HuH-7.5 (cell line): ENCODE data around the gene PRR23A.

Experiments used
- DNase-seq: peaks from one replicate; pipeline ENCODE4 v3.0.0; 2011; ENCODE audit warnings: low spot score

Gene PRR23A

DNA sequence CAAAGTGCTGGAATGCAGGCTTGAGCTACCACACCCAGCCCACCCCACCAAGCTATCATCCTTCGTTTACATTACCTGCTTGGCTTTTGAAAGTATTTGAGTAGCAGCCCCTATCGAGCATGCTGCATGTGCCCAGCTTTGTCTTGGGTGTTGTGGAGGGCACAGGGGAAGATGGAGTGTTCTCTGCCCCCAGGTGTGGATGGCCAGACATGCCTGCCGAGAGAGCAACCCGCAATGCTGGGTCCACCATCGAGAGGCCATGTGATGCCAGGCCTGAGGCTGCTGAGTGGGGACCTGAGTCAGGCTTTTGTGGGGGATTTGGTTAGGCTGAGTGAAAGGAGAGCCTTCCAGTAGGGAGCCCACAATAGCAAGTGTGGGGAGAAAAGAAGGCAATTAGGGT, 33.1 kb downstream of the PRR23A start:
- DNase-seq: no peak

- no peak for DNase-seq
These were observed 34.2 kb downstream of the PRR23A start for GRCh38 chr3:138971766-138972320.

DNA sequence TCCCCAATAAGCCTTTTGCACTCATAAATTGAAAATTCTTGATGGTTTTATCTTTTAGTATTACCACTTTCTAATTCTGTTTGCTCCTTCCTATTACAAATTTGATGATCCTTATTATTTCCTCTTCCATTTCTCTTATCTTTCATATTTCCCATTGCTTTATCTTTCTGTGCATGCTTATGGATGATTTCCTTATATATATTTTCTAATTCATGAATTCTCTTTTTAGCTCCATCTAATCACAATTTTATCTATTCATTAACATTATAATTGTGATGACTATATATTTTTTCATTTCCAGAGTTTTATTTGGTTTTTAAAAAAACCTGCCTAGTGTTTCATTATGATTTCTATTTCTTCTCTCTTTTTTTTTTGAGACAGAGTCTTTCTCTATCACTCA, 41.1 kb downstream of the PRR23A start:
- no peak for DNase-seq

DNA sequence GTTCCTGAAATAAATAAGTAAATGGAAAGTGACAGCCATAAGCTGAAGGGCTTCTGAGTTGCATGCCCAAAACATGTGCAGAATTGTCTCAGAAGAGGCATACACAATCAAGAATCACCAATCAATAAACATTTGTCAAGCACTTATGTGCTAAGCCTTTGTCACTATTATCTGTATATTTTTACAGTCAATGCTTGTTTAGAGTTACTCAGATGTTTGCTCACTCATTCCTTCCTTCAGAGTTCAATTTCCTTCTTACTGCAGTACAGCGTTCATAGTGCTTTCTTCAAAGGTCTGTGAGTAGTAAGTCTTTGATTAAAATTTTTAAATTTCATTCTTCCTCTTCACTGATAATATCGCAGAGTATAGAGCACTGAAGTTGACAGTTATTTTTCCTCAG, 41.8 kb downstream of the PRR23A start:
- no peak for DNase-seq

DNA sequence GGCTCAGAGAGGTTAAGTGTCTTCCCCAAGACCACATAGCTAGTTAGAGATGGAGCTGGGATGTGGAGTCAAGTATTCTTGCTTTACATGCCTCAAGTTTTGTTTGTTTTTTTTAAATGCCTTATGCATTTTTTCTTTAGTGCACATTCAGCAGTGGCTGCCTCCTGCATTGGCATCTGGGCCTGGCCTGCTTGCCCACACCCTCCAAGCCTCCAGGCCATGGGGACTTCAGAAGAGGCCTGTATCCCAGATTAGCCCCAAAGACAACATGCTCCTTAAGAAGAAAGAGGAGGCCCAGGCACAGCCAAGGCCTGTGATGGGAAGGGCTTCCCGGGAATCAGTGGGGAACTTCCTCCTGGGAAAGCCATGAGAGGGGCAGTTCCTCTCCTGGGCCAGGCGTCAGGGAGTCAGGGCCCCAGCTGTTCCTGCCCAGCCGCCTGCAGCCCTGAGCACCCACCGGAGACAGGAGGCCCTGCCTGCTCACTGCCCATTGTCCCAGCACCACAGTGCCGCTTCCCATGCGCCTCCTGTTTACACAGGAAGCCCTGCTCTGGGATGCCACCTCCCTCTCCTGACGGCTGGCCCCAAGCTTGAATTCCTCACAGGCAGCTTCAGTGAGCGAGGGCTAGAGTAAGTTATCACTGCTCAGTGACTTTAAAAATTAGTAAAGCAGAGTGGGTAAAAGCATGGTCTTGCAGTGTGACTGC, 43.1 kb downstream of the PRR23A start:
- no peak for DNase-seq

DNA sequence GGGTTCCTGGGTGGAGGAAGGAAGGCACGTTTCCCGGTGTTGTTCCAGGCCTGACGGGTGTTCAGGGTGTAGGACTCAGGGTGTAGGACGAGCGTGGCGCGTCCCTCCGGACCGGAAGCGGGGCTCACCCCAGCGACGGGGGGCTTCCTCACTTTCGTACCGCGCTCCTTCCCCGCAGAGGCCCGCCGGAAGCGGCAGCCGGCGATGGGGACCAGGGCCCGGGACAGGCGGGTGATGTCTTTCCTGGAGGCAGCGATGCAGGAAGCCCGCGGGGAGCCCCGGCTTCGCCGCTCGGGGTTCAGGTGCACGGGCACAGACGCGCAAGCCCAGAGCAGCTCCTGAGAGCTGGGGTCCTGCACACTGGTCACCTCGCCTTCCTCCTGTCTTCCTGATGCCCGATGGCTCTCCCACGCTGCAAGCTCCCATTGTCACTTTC, 45.6 kb downstream of the PRR23A start:
- DNase-seq: no peak
